ENCODE data around the gene EFNA3.

Gene EFNA3

DNA sequence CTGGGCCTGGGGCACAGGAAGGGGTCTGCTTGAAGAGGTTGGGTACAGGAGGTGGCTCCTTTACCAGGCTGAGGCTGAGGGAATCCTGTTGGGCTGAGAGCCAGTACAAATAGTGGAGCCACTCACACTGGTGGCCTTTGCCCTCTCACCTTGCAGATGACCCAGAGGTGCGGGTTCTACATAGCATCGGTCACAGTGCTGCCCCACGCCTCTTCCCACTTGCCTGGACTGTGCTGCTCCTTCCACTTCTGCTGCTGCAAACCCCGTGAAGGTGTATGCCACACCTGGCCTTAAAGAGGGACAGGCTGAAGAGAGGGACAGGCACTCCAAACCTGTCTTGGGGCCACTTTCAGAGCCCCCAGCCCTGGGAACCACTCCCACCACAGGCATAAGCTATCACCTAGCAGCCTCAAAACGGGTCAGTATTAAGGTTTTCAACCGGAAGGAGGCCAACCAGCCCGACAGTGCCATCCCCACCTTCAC is 55.2 kb downstream of the EFNA3 start:
- DNase-seq (ENCODE audit: low read depth): no peak

DNA sequence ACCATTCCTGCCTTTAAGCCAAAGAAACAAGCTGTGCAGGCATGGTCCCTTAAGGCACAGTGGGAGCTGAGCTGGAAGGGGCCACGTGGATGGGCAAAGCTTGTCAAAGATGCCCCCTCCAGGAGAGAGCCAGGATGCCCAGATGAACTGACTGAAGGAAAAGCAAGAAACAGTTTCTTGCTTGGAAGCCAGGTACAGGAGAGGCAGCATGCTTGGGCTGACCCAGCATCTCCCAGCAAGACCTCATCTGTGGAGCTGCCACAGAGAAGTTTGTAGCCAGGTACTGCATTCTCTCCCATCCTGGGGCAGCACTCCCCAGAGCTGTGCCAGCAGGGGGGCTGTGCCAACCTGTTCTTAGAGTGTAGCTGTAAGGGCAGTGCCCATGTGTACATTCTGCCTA is 55.7 kb downstream of the EFNA3 start:
- DNase-seq (ENCODE audit: low read depth): no peak

GRCh38 chr1:155134880-155135414 is 56.3 kb downstream of the EFNA3 start:
- DNase-seq (ENCODE audit: low read depth): no peak

DNA sequence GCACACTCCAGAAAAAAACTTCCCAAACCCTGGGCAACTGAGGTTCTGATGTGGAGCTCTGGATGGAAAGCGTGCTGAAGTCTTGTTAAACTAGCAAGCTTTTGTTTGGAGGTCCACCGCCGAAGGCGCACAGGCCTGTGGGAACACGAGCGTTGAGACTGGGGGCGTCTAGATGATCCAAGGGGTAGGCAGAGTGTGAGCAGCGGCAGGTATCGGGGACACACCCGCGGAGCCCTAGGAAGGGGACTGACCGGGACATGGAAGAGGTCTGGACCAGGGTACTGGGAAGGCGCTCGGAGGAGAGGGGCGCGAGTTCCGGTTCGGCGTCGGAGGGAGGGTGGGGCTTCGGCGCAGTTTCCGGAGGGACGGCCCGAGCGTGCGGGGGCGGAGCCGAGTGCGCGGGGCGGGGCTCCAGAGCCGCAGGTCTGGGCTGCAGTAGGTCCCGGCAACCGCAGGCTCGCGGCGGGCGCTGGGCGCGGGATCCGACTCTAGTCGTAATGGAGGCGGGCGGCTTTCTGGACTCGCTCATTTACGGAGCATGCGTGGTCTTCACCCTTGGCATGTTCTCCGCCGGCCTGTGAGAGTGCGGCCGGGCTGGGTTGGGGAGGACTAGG is 56.9 kb downstream of the EFNA3 start, which contains the start of gene SLC50A1:
Gene SLC50A1, plus strand, starts transcription at position 438 of the 614 bp plus-strand sequence. Its CDS starts 60 bp downstream, at position 498.
- peak; percentile 81 for DNase-seq (ENCODE audit: low read depth)

- no peak for DNase-seq (ENCODE audit: low read depth)
These were observed 58.1 kb downstream of the EFNA3 start for GRCh38 chr1:155136748-155137147.

Measured in stimulated activated CD8-positive, alpha-beta memory T cell treated with anti-CD3 and anti-CD28 coated beads, Interleukin-15, amount 100 ng/mL, for 1 hour (primary cell).